Mesenchymal stem cell (in vitro differentiated cells and primary cell): ENCODE data around the gene ATP9B.
A peak's percentile ranks its signal among the peaks of the same experiment; 100 is the strongest.

Source experiments
- DNase-seq: peaks from one replicate; pipeline ENCODE4 v3.0.0-alpha.2; 2013
- H2AFZ ChIP-seq: one replicate; pipeline ENCODE4 v1.6.1; 2013; ENCODE audit warnings: low read depth, mild to moderate bottlenecking, control low read depth, inconsistent platforms, low read length, moderate library complexity
- H2AK5ac ChIP-seq: 2 replicates; pipeline ENCODE4 v1.6.1; 2013; ENCODE audit warnings: low read length, moderate library complexity, mild to moderate bottlenecking, inconsistent platforms; ENCODE audit not compliant: severe bottlenecking
- H2BK120ac ChIP-seq: one replicate; pipeline ENCODE4 v1.6.1; 2013; ENCODE audit warnings: low read depth, mild to moderate bottlenecking, inconsistent platforms, low read length, moderate library complexity
- H2BK12ac ChIP-seq, 2 experiments: one replicate each; pipeline ENCODE4 v1.6.1; 2013; ENCODE audit warnings: inconsistent platforms in 2 of 2, low read length in 2 of 2, mild to moderate bottlenecking in 2 of 2, moderate library complexity in 2 of 2, control low read depth in 1 of 2
- H2BK15ac ChIP-seq: one replicate; pipeline ENCODE4 v1.6.1; 2013; ENCODE audit warnings: mild to moderate bottlenecking, low read depth, inconsistent platforms; ENCODE audit not compliant: poor library complexity, severe bottlenecking
- H2BK5ac ChIP-seq: 2 replicates; pipeline ENCODE4 v1.6.1; 2013; ENCODE audit warnings: low read depth, mild to moderate bottlenecking, low read length, control low read depth, inconsistent platforms; ENCODE audit not compliant: poor library complexity, severe bottlenecking
- H3K14ac ChIP-seq, 2 experiments: one replicate each; pipeline ENCODE4 v1.6.1; 2013; ENCODE audit warnings: inconsistent platforms in 2 of 2, low read length in 2 of 2, control low read depth in 1 of 2, mild to moderate bottlenecking in 1 of 2, moderate library complexity in 1 of 2
- H3K18ac ChIP-seq, 2 experiments: one replicate each; pipeline ENCODE4 v1.6.1; 2013; ENCODE audit warnings: inconsistent platforms in 2 of 2, low read length in 2 of 2, control low read depth in 1 of 2, low read depth in 1 of 2, mild to moderate bottlenecking in 1 of 2
- H3K23ac ChIP-seq, 2 experiments: one replicate each; pipeline ENCODE4 v1.6.1; 2013; ENCODE audit warnings: inconsistent platforms in 2 of 2, low read length in 2 of 2, mild to moderate bottlenecking in 2 of 2, moderate library complexity in 2 of 2, control low read depth in 1 of 2
- H3K27ac ChIP-seq: 2 replicates; pipeline ENCODE4 v1.5.1; 2013; ENCODE audit warnings: mild to moderate bottlenecking, moderate library complexity, low read length, control low read depth, inconsistent platforms; ENCODE audit not compliant: poor library complexity, severe bottlenecking
- H3K27me3 ChIP-seq, 2 experiments: 2 replicates each; pipeline versions ENCODE4 v1.6.1 to v1.7.0; 2013; ENCODE audit warnings: low read length in 2 of 2, mild to moderate bottlenecking in 2 of 2, moderate library complexity in 2 of 2, control low read depth in 1 of 2, inconsistent platforms in 1 of 2; ENCODE audit not compliant: control insufficient read depth in 1 of 2, insufficient read depth in 1 of 2
- H3K36me3 ChIP-seq, 2 experiments: 2 replicates each; pipeline versions ENCODE4 v1.6.1 to v1.7.0; 2013; ENCODE audit warnings: low read length in 2 of 2, control low read depth in 1 of 2, inconsistent platforms in 1 of 2, low read depth in 1 of 2, mild to moderate bottlenecking in 1 of 2; ENCODE audit not compliant: insufficient read depth in 2 of 2, control insufficient read depth in 1 of 2
- H3K4ac ChIP-seq, 2 experiments: one replicate each; pipeline ENCODE4 v1.6.1; 2013; ENCODE audit warnings: inconsistent platforms in 2 of 2, low read length in 2 of 2, mild to moderate bottlenecking in 2 of 2, moderate library complexity in 2 of 2, control low read depth in 1 of 2, low read depth in 1 of 2
- H3K4me1 ChIP-seq: 2 replicates; pipeline ENCODE4 v1.6.1; 2013; ENCODE audit warnings: low read depth, low read length, control low read depth; ENCODE audit not compliant: control insufficient read depth, insufficient read depth
- H3K4me2 ChIP-seq: 2 replicates; pipeline ENCODE4 v1.6.1; 2013; ENCODE audit warnings: low read length, mild to moderate bottlenecking, inconsistent platforms; ENCODE audit not compliant: poor library complexity, severe bottlenecking
- H3K4me3 ChIP-seq, 2 experiments: 2 replicates each; pipeline versions ENCODE4 v1.5.1 to v1.7.0; 2013; ENCODE audit warnings: low read length in 2 of 2, mild to moderate bottlenecking in 2 of 2, control low read depth in 1 of 2, low read depth in 1 of 2; ENCODE audit not compliant: insufficient read depth in 1 of 2
- H3K79me1 ChIP-seq: replicated peaks from 2 replicates; pipeline ENCODE4 v1.6.1; 2013; ENCODE audit warnings: mild to moderate bottlenecking, control low read depth, low read length, inconsistent platforms; ENCODE audit not compliant: poor library complexity, severe bottlenecking
- H3K9ac ChIP-seq: 2 replicates; pipeline ENCODE4 v1.7.0; 2013; ENCODE audit warnings: mild to moderate bottlenecking, low read length, moderate library complexity
- H3K9me3 ChIP-seq: 2 replicates; pipeline ENCODE4 v1.7.0; 2013; ENCODE audit warnings: mild to moderate bottlenecking, low read length; ENCODE audit not compliant: control insufficient read depth
- H4K8ac ChIP-seq: one replicate; pipeline ENCODE4 v1.6.1; 2013; ENCODE audit warnings: inconsistent platforms, mild to moderate bottlenecking, low read length, moderate library complexity
- H4K91ac ChIP-seq: one replicate; pipeline ENCODE4 v1.6.1; 2013; ENCODE audit warnings: mild to moderate bottlenecking, low read length, inconsistent platforms
- WGBS: methylation state at CpG from one replicate; pipeline ENCODE4 v1.1.7; 2013; ENCODE audit warnings: mixed read lengths; 5-methylcytosine and 5-hydroxymethylcytosine counted together

ATP9B gene

GRCh38 chr18:79093986-79094385 is 24.8 kb downstream of the ATP9B start:
- Histone ChIP-seq H3K4ac (no peak overlapping the region), H2AFZ (no peak overlapping the region), H3K79me1 (peaks cover 25% of the 10 kb centered on the region), H3K18ac (peak overlapping the region in 1 of 2 experiments; percentile 21), H2BK5ac (no peak overlapping the region), H2BK15ac (no peak overlapping the region), H3K36me3 (peaks cover 0 to 6% of the 10 kb centered on the region in 2 experiments), H2BK12ac (no peak overlapping the region), H3K9me3 (peaks cover 4% of the 10 kb centered on the region), H3K27me3 (no peaks in the 10 kb centered on the region), H3K27ac (no peak overlapping the region), H3K14ac (no peak overlapping the region), H2AK5ac (no peak overlapping the region), H3K4me3 (no peak overlapping the region), H4K8ac (no peak overlapping the region), H3K9ac (no peak overlapping the region), H3K4me2 (no peak overlapping the region), H2BK120ac (no peak overlapping the region), H4K91ac (no peak overlapping the region), H3K4me1 (peaks cover 1% of the 10 kb centered on the region), H3K23ac (no peak overlapping the region)
- WGBS, result 100% methylated on average over 1 of the region's 3 CpGs
- DNase-seq, result no peak

GRCh38 chr18:79095216-79095615 is 26.0 kb downstream of the ATP9B start:
- H3K9ac ChIP-seq, result no peak overlapping the region
- H2AK5ac ChIP-seq, result no peak overlapping the region
- H2BK120ac ChIP-seq, result no peak overlapping the region
- no peak overlapping the region for H2BK12ac ChIP-seq
- H3K4me1 ChIP-seq, result no peaks in the 10 kb centered on the region
- H3K79me1 ChIP-seq, result peaks cover 23% of the 10 kb centered on the region
- no peak overlapping the region for H4K8ac ChIP-seq
- H2AFZ ChIP-seq, result no peak overlapping the region
- H3K14ac ChIP-seq, result no peak overlapping the region
- peaks cover 4% of the 10 kb centered on the region for H3K9me3 ChIP-seq
- no peak overlapping the region for H3K18ac ChIP-seq
- H4K91ac ChIP-seq, result no peak overlapping the region
- H2BK15ac ChIP-seq, result no peak overlapping the region
- H3K4me2 ChIP-seq, result no peak overlapping the region
- no peak overlapping the region for H3K23ac ChIP-seq
- H3K27ac ChIP-seq, result no peak overlapping the region
- H3K27me3 ChIP-seq, result no peaks in the 10 kb centered on the region
- no peak overlapping the region for H2BK5ac ChIP-seq
- no peak overlapping the region for H3K4ac ChIP-seq
- DNase-seq, result no peak
- H3K36me3 ChIP-seq, result peaks cover 0 to 6% of the 10 kb centered on the region in 2 experiments
- WGBS, result 100% methylated on average over 1 of the region's 1 CpG
- H3K4me3 ChIP-seq, result no peak overlapping the region

GRCh38 chr18:79100944-79101343 is 31.8 kb downstream of the ATP9B start:
- no peak overlapping the region for H3K18ac ChIP-seq
- no peak overlapping the region for H2AFZ ChIP-seq
- peaks cover 0 to 6% of the 10 kb centered on the region in 2 experiments for H3K36me3 ChIP-seq
- no peak overlapping the region for H4K8ac ChIP-seq
- DNase-seq, result no peak
- no peak overlapping the region for H2BK5ac ChIP-seq
- no peaks in the 10 kb centered on the region for H3K27me3 ChIP-seq
- no peak overlapping the region for H3K23ac ChIP-seq
- no peak overlapping the region for H3K9ac ChIP-seq
- H2BK15ac ChIP-seq, result no peak overlapping the region
- no peak overlapping the region for H4K91ac ChIP-seq
- H2BK120ac ChIP-seq, result no peak overlapping the region
- no peak overlapping the region for H3K4me2 ChIP-seq
- H3K4me1 ChIP-seq, result no peaks in the 10 kb centered on the region
- H3K4me3 ChIP-seq, result no peak overlapping the region
- no peak overlapping the region for H3K14ac ChIP-seq
- no peak overlapping the region for H3K4ac ChIP-seq
- no peak overlapping the region for H2AK5ac ChIP-seq
- H3K79me1 ChIP-seq, result peaks cover 39% of the 10 kb centered on the region
- peaks cover 4% of the 10 kb centered on the region for H3K9me3 ChIP-seq
- H2BK12ac ChIP-seq, result no peak overlapping the region
- H3K27ac ChIP-seq, result no peak overlapping the region
- WGBS, result 100% methylated on average over 1 of the region's 2 CpGs

- no peak overlapping the region for H4K8ac ChIP-seq
- H2BK5ac ChIP-seq, result no peak overlapping the region
- no peak overlapping the region for H2AFZ ChIP-seq
- no peak overlapping the region for H3K4me3 ChIP-seq
- H3K27ac ChIP-seq, result no peak overlapping the region
- peaks cover 4% of the 10 kb centered on the region for H3K9me3 ChIP-seq
- H3K27me3 ChIP-seq, result no peaks in the 10 kb centered on the region
- H3K79me1 ChIP-seq, result peaks cover 40% of the 10 kb centered on the region
- no peak overlapping the region for H2AK5ac ChIP-seq
- H3K14ac ChIP-seq, result no peak overlapping the region
- H3K23ac ChIP-seq, result no peak overlapping the region
- no peak overlapping the region for H2BK15ac ChIP-seq
- no peak overlapping the region for H3K9ac ChIP-seq
- H2BK120ac ChIP-seq, result no peak overlapping the region
- H3K18ac ChIP-seq, result no peak overlapping the region
- no peaks in the 10 kb centered on the region for H3K36me3 ChIP-seq
- H3K4me2 ChIP-seq, result no peak overlapping the region
- WGBS, result 96% methylated on average over 3 of the region's 5 CpGs
- H2BK12ac ChIP-seq, result no peak overlapping the region
- H4K91ac ChIP-seq, result no peak overlapping the region
- H3K4me1 ChIP-seq, result no peaks in the 10 kb centered on the region
- DNase-seq, result no peak
- H3K4ac ChIP-seq, result no peak overlapping the region
Measured at GRCh38 chr18:79102886-79103285, 33.7 kb downstream of the ATP9B start.
